GM21529 (cell line): Measurements from ENCODE around the gene NME1.

Experiments used
- ATAC-seq: cut with Tn5 transposase; IDR thresholded peaks from one replicate; pipeline ENCODE4 v1.9.1; 2021; ENCODE audit not compliant: unreplicated experiment

The NME1 gene

GRCh38 chr17:51188271-51188833 lies 35.0 kb downstream of the NME1 start:
- ATAC-seq: no peak

- no peak for ATAC-seq
Measured at GRCh38 chr17:51189162-51189561, 35.8 kb downstream of the NME1 start.

GRCh38 chr17:51189628-51190027 lies 36.3 kb downstream of the NME1 start:
- no peak for ATAC-seq

- no peak for ATAC-seq
Measured at GRCh38 chr17:51191895-51192294, 38.5 kb downstream of the NME1 start.

GRCh38 chr17:51197754-51198153 lies 44.4 kb downstream of the NME1 start:
- no peak for ATAC-seq

DNA sequence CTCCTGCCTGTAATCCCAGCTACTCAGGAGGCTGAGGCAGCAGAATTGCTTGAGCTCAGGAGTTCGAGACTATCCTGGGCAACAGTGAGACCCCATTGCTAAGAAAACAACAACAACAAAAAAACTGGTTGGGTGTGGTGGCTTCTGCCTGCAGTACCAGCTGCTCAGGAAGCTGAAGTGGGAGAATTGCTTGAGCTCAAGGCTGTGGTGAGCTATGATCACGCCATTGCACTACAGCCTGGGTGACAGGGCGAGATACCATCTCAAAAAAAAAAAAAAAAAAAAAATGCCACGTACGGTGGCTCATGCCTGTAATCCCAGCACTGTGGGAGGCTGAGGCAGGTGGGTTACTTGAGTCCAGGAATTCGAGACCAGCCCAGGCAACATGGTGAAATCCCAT lies 46.9 kb downstream of the NME1 start:
- no peak for ATAC-seq

- ATAC-seq: no peak
Measured at GRCh38 chr17:51200846-51201245, 47.5 kb downstream of the NME1 start.

- no peak for ATAC-seq
Measured at GRCh38 chr17:51203838-51204237, 50.5 kb downstream of the NME1 start.
